ELR (cell line): ENCODE results near the gene LURAP1L.
A peak's percentile ranks its signal among the peaks of the same experiment; 100 is the strongest.
"Not testable (repeated sequence)": the region's sequence is repeated elsewhere in the genome, so short reads cannot be mapped to it uniquely, and the experiment has no call there.

Experiments
- DNase-seq: peaks from one replicate; pipeline ENCODE4 v3.0.0-alpha.2; 2015; ENCODE audit warnings: low read depth

The LURAP1L gene

GRCh38 chr9:12859704-12860251, 85.0 kb downstream of the LURAP1L start:
- DNase-seq: peak; percentile 88

- DNase-seq: no peak
Observed at GRCh38 chr9:12860998-12861397, 86.2 kb downstream of the LURAP1L start.

- DNase-seq: no peak
Observed at GRCh38 chr9:12862611-12863410, 88.0 kb downstream of the LURAP1L start.

GRCh38 chr9:12863618-12864017, 88.8 kb downstream of the LURAP1L start:
- DNase-seq: no peak

- not testable (repeated sequence) for DNase-seq
Observed at GRCh38 chr9:12865380-12865779, 90.6 kb downstream of the LURAP1L start.
